A549 (cell line): ENCODE data around the gene POC1A. TPM values are rescaled to one million over a fixed set of nuclear protein-coding genes. Genes with fewer than 3 reads are reported as not detected.

Experiments used
- ATAC-seq, 2 experiments: fragments of 200-7000 bp in 1 of 2; fragments of >200 bp in 1 of 2; cut with Nextera tagmentation in 1 of 2; cut with Tn5 transposase in 1 of 2; 3 replicates each; pipeline versions ENCODE4 v1.8.0 to v1.9.1; 2018 to 2020; ENCODE audit warnings: mild to moderate bottlenecking in 1 of 2, moderate library complexity in 1 of 2
- CTCF ChIA-PET: fragments of 300-600 bp; sonication (Branson Sonifier 250); formaldehyde crosslinking; extraction: SDS; loops from one replicate; lab custom pipeline; 2021; ENCODE audit warnings: antibody characterized with exemption, inconsistent platforms; lab: Yijun Ruan, JAX
- POLR2A ChIA-PET: fragments of 350-600 bp; formaldehyde crosslinking; extraction: SDS; loops from one replicate; lab custom pipeline; 2021; ENCODE audit warnings: antibody characterized with exemption, inconsistent platforms; lab: Yijun Ruan, JAX
- DNase-seq, 2 experiments: peaks; one replicate each; pipeline versions ENCODE4 v3.0.0 to v3.0.0-alpha.2; 2011 to 2016; ENCODE audit warnings: low read depth in 1 of 2, low spot score in 1 of 2
- FAIRE-seq: peaks from 2 replicates; lab custom pipeline; 2011; peaks lifted over from hg19 to GRCh38; lab: Jason Lieb, UNC
- H3K27ac ChIP-seq, 2 experiments: fragments of >200 bp; sonication (Bioruptor Twin); formaldehyde crosslinking; 3 replicates each; pipeline ENCODE4 v1.5.1; 2016 to 2017
- H3K4me1 ChIP-seq: fragments of >200 bp; sonication (Bioruptor Twin); formaldehyde crosslinking; 3 replicates; pipeline ENCODE4 v1.6.1; 2016
- H3K4me2 ChIP-seq: fragments of >200 bp; sonication (Bioruptor Twin); formaldehyde crosslinking; 3 replicates; pipeline ENCODE4 v1.6.1; 2016
- H3K4me3 ChIP-seq: fragments of >200 bp; sonication (Bioruptor Twin); formaldehyde crosslinking; 3 replicates; pipeline ENCODE4 v1.5.1; 2016
- H3K9me3 ChIP-seq: fragments of >200 bp; sonication (Bioruptor Twin); formaldehyde crosslinking; 3 replicates; pipeline ENCODE4 v1.6.1; 2016
- BCL3 ChIP-seq: fragments of >200 bp; sonication (Bioruptor Twin); formaldehyde crosslinking; IDR thresholded peaks from 3 replicates; pipeline ENCODE4 v1.6.1; 2016
- CEBPB ChIP-seq, 2 experiments: fragments of >200 bp in 1 of 2; sonication (Bioruptor Twin) in 1 of 2; formaldehyde crosslinking in 1 of 2; IDR thresholded peaks; 2 replicates each; pipeline ENCODE4 v1.6.1; 2012 to 2016
- CHD4 ChIP-seq: fragments of 200-600 bp; sonication (generic); IDR thresholded peaks from 2 replicates; pipeline ENCODE4 v1.6.1; 2016; ENCODE audit warnings: antibody characterized with exemption, mild to moderate bottlenecking, borderline replicate concordance
- CTCF ChIP-seq: fragments of >200 bp; sonication (Bioruptor Twin); formaldehyde crosslinking; IDR thresholded peaks from 3 replicates; pipeline ENCODE4 v1.5.1; 2016
- E2F6 ChIP-seq: IDR thresholded peaks from 2 replicates; pipeline ENCODE4 v1.6.1; 2012; ENCODE audit warnings: low read depth, borderline replicate concordance
- ELK1 ChIP-seq: fragments of 150-350 bp; IDR thresholded peaks from 2 replicates; pipeline ENCODE4 v1.6.1; 2014; ENCODE audit warnings: low read depth, mild to moderate bottlenecking, low read length
- ESRRA ChIP-seq: fragments of 150-350 bp; IDR thresholded peaks from 2 replicates; pipeline ENCODE4 v1.6.1; 2014; ENCODE audit warnings: mild to moderate bottlenecking, low read length, borderline replicate concordance
- HOXB13 ChIP-seq: fragments of 250-450 bp; sonication (Bioruptor Pico); IDR thresholded peaks from 2 replicates; pipeline ENCODE4 v1.5.0; 2020; ENCODE audit warnings: low read depth, mild to moderate bottlenecking, moderate library complexity
- KDM1A ChIP-seq: fragments of 200-600 bp; sonication (generic); IDR thresholded peaks from 2 replicates; pipeline ENCODE4 v1.6.1; 2016; ENCODE audit warnings: low read depth, mild to moderate bottlenecking
- MAX ChIP-seq: IDR thresholded peaks from 2 replicates; pipeline ENCODE4 v1.6.1; 2012
- MAZ ChIP-seq: fragments of 150-350 bp; IDR thresholded peaks from 2 replicates; pipeline ENCODE4 v1.6.1; 2014; ENCODE audit warnings: antibody characterized with exemption, low read depth, low read length, borderline replicate concordance
- RAD21 ChIP-seq, 2 experiments: fragments of >200 bp in 1 of 2; sonication (Bioruptor Twin) in 1 of 2; formaldehyde crosslinking in 1 of 2; IDR thresholded peaks in 1 of 2; conservative IDR thresholded peaks in 1 of 2; 2 replicates in 1 of 2; 3 replicates in 1 of 2; pipeline ENCODE4 v1.6.1; 2012 to 2018; ENCODE audit warnings: inconsistent platforms in 1 of 2
- RNF2 ChIP-seq: fragments of 200-600 bp; sonication (generic); IDR thresholded peaks from 2 replicates; pipeline ENCODE4 v1.6.1; 2016; ENCODE audit warnings: low read depth, mild to moderate bottlenecking, antibody characterized with exemption, moderate library complexity, borderline replicate concordance
- SMC3 ChIP-seq: fragments of >200 bp; sonication (Bioruptor Twin); formaldehyde crosslinking; IDR thresholded peaks from 3 replicates; pipeline ENCODE4 v1.6.1; 2018; ENCODE audit warnings: inconsistent platforms
- SREBF2 ChIP-seq: fragments of 450-650 bp; IDR thresholded peaks from 2 replicates; pipeline ENCODE4 v1.6.1; 2014; ENCODE audit warnings: mild to moderate bottlenecking, moderate library complexity
- USF2 ChIP-seq: fragments of 450-650 bp; IDR thresholded peaks from 2 replicates; pipeline ENCODE4 v1.6.1; 2014; ENCODE audit warnings: antibody characterized with exemption
- ZNF302 ChIP-seq: fragments of 250-450 bp; sonication (Bioruptor Pico); IDR thresholded peaks from 2 replicates; pipeline ENCODE4 v1.9.0; 2021; ENCODE audit warnings: inconsistent platforms, mild to moderate bottlenecking, moderate library complexity
- WGBS: methylation state at CpG from one replicate; pipeline ENCODE4 v1.1.6; 2017; ENCODE audit errors: missing lambda C conversion rate; 5-methylcytosine and 5-hydroxymethylcytosine counted together
- polyA plus RNA-seq, 4 experiments: library from polyadenylated mRNA; depleted of rRNA in 3 of 4; stranded (reverse); fragments of >200 nt; fragmentation: RNase III in 1 of 4; extraction: RNeasy Plus Mini Kit Qiagen cat#74134 plus additional on column Dnase treatment in 1 of 4; gene quantifications; 2 replicates in 3 of 4; 3 replicates in 1 of 4; pipeline ENCODE4 v1.2.3, GENCODE V29; 2011 to 2017

POC1A gene
- polyA plus RNA-seq, 2 of the 4 experiments (the other 2 are of a cell fraction), result 9.4 to 14.1 TPM

GRCh38 chr3:52056521-52056967 is 97.7 kb downstream of the POC1A start, which contains the start of gene DUSP7:
Gene DUSP7 (minus strand): TSS chr3:52056571. CDS start chr3:52056366, 205 bp downstream.
- Histone ChIP-seq H3K9me3 (no peaks in the 10 kb centered on the region), H3K4me2 (peak within 1 kb of the TSS; percentile 99), H3K4me1 (peaks cover 23% of the 10 kb centered on the region), H3K4me3 (peak within 1 kb of the TSS; percentile 55), H3K27ac (peak within 1 kb of the TSS; percentile 72 to 93)
- peak; percentile 46 to 51 for ATAC-seq
- peak; percentile 21 to 48 for DNase-seq
- TF ChIP-seq CHD4 (0 out of 2 replicates have a peak, but pooled peaks have one; percentile 53), MAZ (no peak), BCL3 (no peak), RAD21 (conservative IDR thresholded peaks at IDR 0.05 in 1 of 2, IDR thresholded peaks at IDR 0.05 in 1 of 2) (no peak)
- 0% methylated on average over 6 of the region's 51 CpGs for WGBS
- ChIA-PET POLR2A (interaction anchor here (0.9 to 2.8 kb wide), 5 partner anchors 10 to 74 kb away, joined by 3 to 14 read pairs (median 4); partner anchors contain the start of gene RPL29), CTCF (interaction anchor here (0.8 to 5.3 kb wide), 14 partner anchors 10 to 387 kb away, joined by 3 to 36 read pairs (median 4); partner anchors contain the start of genes PARP3, RPL29 and RRP9)
- FAIRE-seq, result no peak

- Histone ChIP-seq H3K9me3 (no peaks in the 10 kb centered on the region), H3K4me1 (peaks cover 23% of the 10 kb centered on the region), H3K4me3 (peak overlapping the region; percentile 55), H3K27ac (peak overlapping the region; percentile 66 to 93), H3K4me2 (peak overlapping the region; percentile 84)
- DNase-seq (peak; percentile 23 to 74), ATAC-seq (peak; percentile 32 to 51), FAIRE-seq (no peak)
- CTCF ChIA-PET, result interaction anchor here (0.9 to 5.3 kb wide), 9 partner anchors 9 to 387 kb away, joined by 3 to 36 read pairs (median 5); partner anchors contain the start of genes PARP3 and RRP9
- POLR2A ChIA-PET, result interaction anchor here (0.9 to 2.8 kb wide), 4 partner anchors 9 to 73 kb away, joined by 3 to 14 read pairs (median 7); partner anchors contain the start of gene RPL29
- WGBS, result 3% methylated on average over 18 of the region's 94 CpGs
- TF ChIP-seq MAX (peak; percentile 90), RNF2 (0 out of 2 replicates have a peak, but pooled peaks have one; percentile 43), ESRRA (no peak), USF2 (no peak), SMC3 (peak; percentile 16; the same call in 1 of the 3 replicates), KDM1A (no peak), RAD21 (conservative IDR thresholded peaks at IDR 0.05 in 1 of 2, IDR thresholded peaks at IDR 0.05 in 1 of 2) (0 out of 5 replicates have a peak, but pooled peaks of 1 of the 2 experiments have one; percentile 27), ZNF302 (CRISPR knock-in tag) (no peak), BCL3 (no peak), CHD4 (no peak), HOXB13 (CRISPR knock-in tag) (0 out of 2 replicates have a peak, but pooled peaks have one; percentile 47), CEBPB (IDR thresholded peaks at IDR 0.05) (no peak), E2F6 (peak; percentile 89), CTCF (0 out of 3 replicates have a peak, but pooled peaks have one; percentile 13), ELK1 (no peak), SREBF2 (no peak)
Measured at GRCh38 chr3:52055537-52056351, 98.5 kb downstream of the POC1A start.
